Cardiac fibroblast (primary cell): Measurements from ENCODE around the gene RPL5.

Experiments
- DNase-seq, 2 donors: peaks; one replicate each; pipeline versions ENCODE4 v3.0.0 to v3.0.0-alpha.2; 2010; ENCODE audit warnings: low read depth in 2 of 2
- H3K4me3 ChIP-seq, 2 donors: replicated peaks in 1 of 2; 1 replicate in 1 of 2; 2 replicates in 1 of 2; pipeline ENCODE4 v1.5.1; 2011; ENCODE audit warnings: low read depth in 2 of 2, low read length in 2 of 2, mild to moderate bottlenecking in 2 of 2, moderate library complexity in 1 of 2
- CTCF ChIP-seq: IDR thresholded peaks from one replicate; pipeline ENCODE4 v1.5.1; 2011; ENCODE audit warnings: low read depth, mild to moderate bottlenecking, low read length, inconsistent platforms

The RPL5 gene

GRCh38 chr1:92842082-92843045 is 10.5 kb downstream of the RPL5 start:
- TF ChIP-seq CTCF, result no peak
- no peak overlapping the region for H3K4me3 ChIP-seq
- no peak for DNase-seq

DNA sequence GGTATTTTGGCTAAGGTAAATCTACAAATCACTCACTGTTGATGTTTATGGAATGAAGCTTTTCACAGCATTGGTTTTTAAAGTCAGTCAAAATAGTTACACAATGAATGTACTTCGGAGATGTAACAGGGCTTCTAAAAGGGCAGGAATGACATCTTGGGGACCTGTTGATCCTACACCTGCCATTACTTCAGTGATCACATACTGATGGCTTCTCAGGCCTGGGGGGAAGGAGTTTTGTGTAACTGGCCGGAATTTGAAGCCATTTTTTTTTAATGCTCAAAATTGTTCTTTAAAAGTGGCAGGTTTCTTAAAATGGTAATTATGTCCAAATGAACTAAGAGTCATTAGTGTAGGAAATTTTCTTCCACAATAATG is 11.2 kb downstream of the RPL5 start:
- TF ChIP-seq CTCF, result no peak
- H3K4me3 ChIP-seq, result no peak overlapping the region
- DNase-seq, result no peak

DNA sequence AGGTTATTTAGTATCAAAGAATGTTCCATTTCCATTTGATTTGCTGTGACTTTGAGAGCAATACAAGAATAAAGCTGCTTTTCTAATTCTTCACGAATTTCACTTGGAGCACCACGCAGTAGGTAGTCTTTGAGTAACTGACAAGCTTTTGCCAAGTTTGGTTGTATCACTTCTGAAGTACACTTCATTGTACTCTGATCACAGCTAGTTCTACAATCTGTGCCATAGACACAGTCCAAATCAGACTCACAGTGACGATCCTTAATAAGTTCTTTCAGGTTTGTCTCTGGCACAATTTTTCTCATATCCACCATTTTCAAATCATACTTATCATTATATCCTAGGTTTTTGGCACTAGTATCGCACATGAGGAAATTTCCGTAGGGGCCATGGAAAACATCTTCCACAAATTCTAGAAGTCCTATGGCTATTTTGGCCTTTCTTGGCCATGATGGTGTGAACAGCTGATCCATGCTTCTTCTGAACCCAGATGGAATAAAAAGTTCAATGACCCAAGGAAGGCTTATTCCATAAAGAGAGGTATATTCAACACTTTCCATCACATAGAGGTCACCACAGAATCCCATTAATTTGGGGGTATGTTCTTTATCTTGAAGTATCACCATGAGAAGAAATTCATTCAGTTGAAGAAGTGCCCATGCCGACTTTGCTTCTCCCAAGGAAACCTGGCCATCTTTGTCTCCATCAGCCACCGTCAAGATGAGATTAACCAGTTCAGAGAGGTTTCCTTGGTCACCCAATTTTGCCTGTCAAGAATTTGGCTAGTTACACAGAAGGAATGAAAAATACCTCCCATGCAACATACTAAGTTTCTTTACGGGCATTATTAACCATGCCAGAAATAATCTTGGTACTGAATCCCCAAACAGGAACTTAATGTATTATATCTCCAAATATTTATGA is 11.9 kb downstream of the RPL5 start:
- no peak overlapping the region for H3K4me3 ChIP-seq
- TF ChIP-seq CTCF, result no peak
- DNase-seq, result no peak

DNA sequence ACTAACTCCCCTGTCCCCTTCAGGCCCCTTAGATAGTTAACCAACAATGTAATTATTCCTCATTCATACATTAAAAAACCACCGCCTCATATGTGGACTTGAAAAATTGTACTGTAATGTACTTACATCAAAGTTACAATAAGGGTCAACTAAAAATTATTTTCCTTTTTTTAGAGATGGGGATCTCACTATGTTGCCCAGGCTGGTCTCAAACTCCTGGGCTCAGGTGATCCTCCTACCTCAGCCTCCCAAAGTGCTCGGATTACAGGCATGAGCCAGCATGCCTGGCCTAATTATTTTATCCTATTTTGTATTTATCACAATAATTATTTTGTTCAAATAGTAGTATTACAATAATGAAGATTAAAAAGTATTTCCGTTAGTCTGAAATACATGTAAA is 12.6 kb downstream of the RPL5 start:
- H3K4me3 ChIP-seq, result no peak overlapping the region
- DNase-seq, result no peak
- no peak for TF ChIP-seq CTCF

DNA sequence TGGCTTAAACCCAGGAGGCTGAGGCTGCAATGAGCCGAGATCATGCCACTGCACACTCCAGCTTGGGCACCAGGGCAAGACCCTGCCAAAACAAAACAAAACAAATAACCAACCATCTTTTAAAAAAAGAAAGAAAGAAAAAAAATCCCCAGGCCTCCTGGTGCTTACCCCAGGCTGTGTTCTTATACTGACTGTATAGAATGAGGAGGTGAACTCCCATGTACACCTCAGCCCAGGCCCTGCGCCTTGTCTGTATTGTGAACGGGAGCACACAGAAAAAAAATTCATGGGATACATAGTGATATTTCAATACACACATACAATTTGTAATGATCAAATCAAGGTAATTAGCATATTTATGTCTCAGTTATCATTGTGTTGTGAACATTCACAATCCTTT is 14.1 kb downstream of the RPL5 start:
- H3K4me3 ChIP-seq, result no peak overlapping the region
- no peak for DNase-seq
- TF ChIP-seq CTCF, result no peak

- no peak for DNase-seq
- no peak for TF ChIP-seq CTCF
- H3K4me3 ChIP-seq, result no peak overlapping the region
Measured at GRCh38 chr1:92848201-92848600, 16.4 kb downstream of the RPL5 start.
